K562 (cell line): ENCODE results near the gene POLR3C. TPM values are rescaled to one million over a fixed set of nuclear protein-coding genes. Genes with fewer than 3 reads are reported as not detected.

ENCODE experiments used
- ATF3 ChIP-seq, 2 experiments: fragments of 450-650 bp in 1 of 2; sonication (generic) in 1 of 2; formaldehyde crosslinking in 1 of 2; IDR thresholded peaks in 1 of 2; conservative IDR thresholded peaks in 1 of 2; 2 replicates each; pipeline versions ENCODE4 v1.6.1 to v1.8.1; 2016 to 2023; ENCODE audit warnings: mild to moderate bottlenecking in 2 of 2, moderate library complexity in 2 of 2, inconsistent platforms in 1 of 2, missing genetic modification reagents in 1 of 2
- CBX3 ChIP-seq, 2 experiments: IDR thresholded peaks; 1 replicate in 1 of 2; 2 replicates in 1 of 2; pipeline ENCODE4 v1.6.1; 2012; ENCODE audit warnings: inconsistent platforms in 2 of 2, low read length in 2 of 2, borderline replicate concordance in 1 of 2, control low read depth in 1 of 2
- CXXC5 ChIP-seq: fragments of 250-450 bp; sonication (Bioruptor Pico); IDR thresholded peaks from 2 replicates; pipeline ENCODE4 v1.8.0; 2022; ENCODE audit warnings: inconsistent platforms, mild to moderate bottlenecking, moderate library complexity
- DDX20 ChIP-seq: fragments of 450-650 bp; IDR thresholded peaks from 2 replicates; pipeline ENCODE4 v1.6.1; 2016; ENCODE audit warnings: missing genetic modification characterization, low read depth, mild to moderate bottlenecking, missing compliant biosample characterization, moderate library complexity
- DIDO1 ChIP-seq: fragments of 450-650 bp; IDR thresholded peaks from 2 replicates; pipeline ENCODE4 v1.6.1; 2016; ENCODE audit warnings: low read depth, missing biosample characterization, missing genetic modification characterization
- DLX4 ChIP-seq: fragments of 250-450 bp; sonication (Bioruptor Pico); IDR thresholded peaks from 2 replicates; pipeline ENCODE4 v1.6.1; 2021; ENCODE audit warnings: mild to moderate bottlenecking
- FOXK2 ChIP-seq, 2 experiments: fragments of 450-650 bp; IDR thresholded peaks in 1 of 2; conservative IDR thresholded peaks in 1 of 2; 2 replicates each; pipeline ENCODE4 v1.6.1; 2016; ENCODE audit warnings: low read depth in 2 of 2, mild to moderate bottlenecking in 1 of 2
- FOXO4 ChIP-seq: fragments of 450-650 bp; formaldehyde crosslinking; IDR thresholded peaks from 2 replicates; pipeline ENCODE4 v1.4.0; 2020; ENCODE audit warnings: mild to moderate bottlenecking, moderate library complexity
- GTF2E2 ChIP-seq: fragments of 200-800 bp; sonication (Bioruptor generic); IDR thresholded peaks from 2 replicates; pipeline ENCODE4 v1.6.1; 2016; ENCODE audit warnings: missing genetic modification characterization, missing compliant biosample characterization
- HSF4 ChIP-seq: fragments of 250-450 bp; sonication (Bioruptor Pico); IDR thresholded peaks from 2 replicates; pipeline ENCODE4 v2.1.2; 2022; ENCODE audit warnings: mild to moderate bottlenecking, moderate library complexity, borderline replicate concordance
- MAFG ChIP-seq: fragments of 450-650 bp; conservative IDR thresholded peaks from 2 replicates; pipeline ENCODE4 v1.6.1; 2016; ENCODE audit warnings: missing genetic modification characterization, missing compliant biosample characterization
- MCM7 ChIP-seq, 2 experiments: fragments of 450-650 bp; IDR thresholded peaks; 2 replicates each; pipeline ENCODE4 v1.6.1; 2016 to 2018
- PHTF2 ChIP-seq: fragments of 250-450 bp; sonication (Bioruptor Pico); IDR thresholded peaks from 2 replicates; pipeline ENCODE4 v1.5.0; 2021; ENCODE audit warnings: mild to moderate bottlenecking
- POLR3G ChIP-seq: IDR thresholded peaks from 2 replicates; pipeline ENCODE4 v1.6.1; 2011; ENCODE audit not compliant: insufficient read length, insufficient replicate concordance; ENCODE audit errors: extremely low read depth
- SNIP1 ChIP-seq: fragments of 450-650 bp; IDR thresholded peaks from 2 replicates; pipeline ENCODE4 v1.7.1; 2017; ENCODE audit warnings: low read depth, mild to moderate bottlenecking
- SOX6 ChIP-seq: fragments of 450-650 bp; IDR thresholded peaks from 2 replicates; pipeline ENCODE4 v1.6.1; 2014; ENCODE audit warnings: mild to moderate bottlenecking
- SP2 ChIP-seq: IDR thresholded peaks from 2 replicates; pipeline ENCODE4 v1.6.1; 2011; ENCODE audit warnings: mild to moderate bottlenecking, low read depth, low read length, moderate library complexity; ENCODE audit not compliant: poor library complexity, severe bottlenecking; ENCODE audit errors: extremely low read depth
- SRSF3 ChIP-seq: fragments of 200-400 bp; formaldehyde crosslinking; IDR thresholded peaks from 2 replicates; pipeline ENCODE4 v1.6.1; 2016; ENCODE audit warnings: mild to moderate bottlenecking, low read length, moderate library complexity; ENCODE audit not compliant: insufficient read depth
- XRCC3 ChIP-seq: fragments of 450-650 bp; IDR thresholded peaks from 2 replicates; pipeline ENCODE4 v1.6.1; 2017; ENCODE audit warnings: mild to moderate bottlenecking, moderate library complexity
- ZBED1 ChIP-seq: IDR thresholded peaks from 2 replicates; pipeline ENCODE4 v1.6.1; 2014
- ZBTB5 ChIP-seq: fragments of 450-650 bp; IDR thresholded peaks from 2 replicates; pipeline ENCODE4 v1.6.1; 2017; ENCODE audit warnings: antibody characterized with exemption
- ZNF263 ChIP-seq: sonication (generic); formaldehyde crosslinking; IDR thresholded peaks from 2 replicates; pipeline ENCODE4 v1.8.0; 2022; ENCODE audit warnings: mild to moderate bottlenecking, missing genetic modification reagents, borderline replicate concordance
- ZZZ3 ChIP-seq: fragments of 450-650 bp; IDR thresholded peaks from 2 replicates; pipeline ENCODE4 v1.6.1; 2016; ENCODE audit warnings: antibody characterized with exemption, mild to moderate bottlenecking, moderate library complexity
- polyA plus RNA-seq, 8 experiments: library from polyadenylated mRNA; depleted of rRNA in 4 of 8; stranded (reverse) in 5 of 8; unstranded in 3 of 8; fragments of >200 nt; fragmentation: Nextera tagmentation in 2 of 8; fragmentation: Illumina TruSeq in 1 of 8; extraction: Ambion mirVana in 2 of 8; extraction: Trizol in 1 of 8; gene quantifications; 2 replicates each; pipeline versions ENCODE4 v1.2.1 to v1.2.3, GENCODE V29; 2011 to 2014; ENCODE audit warnings: inconsistent platforms in 1 of 8, missing spikeins in 1 of 8
- total RNA-seq, 7 experiments: library from RNA; depleted of rRNA in 6 of 7; stranded (reverse); fragments of >200 nt in 6 of 7; fragmentation: Illumina TruSeq in 2 of 7; extraction: Trizol in 2 of 7; gene quantifications; 2 replicates each; pipeline versions ENCODE4 v1.2.1 to v1.2.3, GENCODE V29; 2011 to 2021; ENCODE audit warnings: low replicate concordance in 1 of 7

POLR3C gene
- total and polyA plus RNA-seq, 9 of the 15 experiments (the other 6 are each of a cell fraction or from before 2014, with no cell fraction given): 19.7 to 64.1 (median 45.2) TPM

- TF ChIP-seq HSF4 (CRISPR knock-in tag) (no peak), FOXO4 (CRISPR knock-in tag) (no peak), ZBED1 (peak; percentile 34; the same call in 1 of the 2 replicates), DIDO1 (tag) (no peak), GTF2E2 (tag) (no peak), SRSF3 (no peak), POLR3G (no peak), ZNF263 (no peak), CXXC5 (CRISPR knock-in tag) (peak; percentile 95), DDX20 (no peak), PHTF2 (CRISPR knock-in tag) (no peak), ZBTB5 (no peak), CBX3 (IDR thresholded peaks at IDR 0.05; ENCODE audit: borderline replicate concordance in 1 of 2, low read length in 2 of 2) (peak in 1 of 2 experiments; percentile 11; a peak in 1 of 3 replicates), MAFG (tag) (no peak), ATF3 (IDR thresholded peaks at IDR 0.05) (no peak), ATF3 (CRISPR knock-in tag; conservative IDR thresholded peaks at IDR 0.05) (no peak; the same call in 1 of the 2 replicates), SNIP1 (peak; percentile 87), FOXK2 (conservative IDR thresholded peaks at IDR 0.05 in 1 of 2, IDR thresholded peaks at IDR 0.05 in 1 of 2; ENCODE audit: low read depth in 2 of 2) (peak in 1 of 2 experiments; percentile 25; a peak in 1 of 4 replicates), MCM7 (IDR thresholded peaks at IDR 0.05) (no peak), DLX4 (CRISPR knock-in tag) (no peak), SP2 (peak; percentile 83), ZZZ3 (peak; percentile 78; the same call in 1 of the 2 replicates), XRCC3 (no peak), SOX6 (peak; percentile 64; the same call in 1 of the 2 replicates)
Measured at GRCh38 chr1:145823565-145824498, at the start of gene POLR3C, which contains the start of gene RNF115 (continued).
